AG10803 (cell line): ENCODE data around the gene PRMT5.
"Not testable (repeated sequence)": the region's sequence is repeated elsewhere in the genome, so short reads cannot be mapped to it uniquely, and the experiment has no call there.

Experiments used
- DNase-seq: peaks from one replicate; pipeline ENCODE4 v3.0.0; 2010; ENCODE audit warnings: low read depth
- H3K4me3 ChIP-seq: 2 replicates; pipeline ENCODE4 v1.5.1; 2011; ENCODE audit warnings: mild to moderate bottlenecking, low read length, control low read depth
- TF ChIP-seq, protein P1 (sequence below): conservative IDR thresholded peaks from 2 replicates; pipeline ENCODE4 v1.5.1; 2011; ENCODE audit warnings: mild to moderate bottlenecking, low read length, control low read depth, inconsistent platforms

PRMT5 gene

DNA sequence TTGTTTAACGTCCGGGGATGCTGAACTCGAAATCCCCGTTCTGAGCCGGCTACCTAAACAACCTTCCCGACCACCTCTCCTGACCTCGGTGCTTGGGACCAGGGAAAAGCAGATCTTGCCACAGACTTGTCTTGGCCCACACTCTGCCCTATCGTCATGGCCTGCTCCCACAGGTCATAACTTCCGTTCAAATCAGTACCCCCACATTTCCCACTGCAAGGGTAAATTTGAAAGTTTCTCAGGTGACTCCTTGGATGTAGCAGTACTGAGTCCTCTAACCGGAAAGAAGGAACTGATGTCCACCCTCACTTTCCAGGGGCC, 9.6 kb downstream of the PRMT5 start:
- peak overlapping the region; percentile 52 for H3K4me3 ChIP-seq
- TF ChIP-seq, protein P1, sequence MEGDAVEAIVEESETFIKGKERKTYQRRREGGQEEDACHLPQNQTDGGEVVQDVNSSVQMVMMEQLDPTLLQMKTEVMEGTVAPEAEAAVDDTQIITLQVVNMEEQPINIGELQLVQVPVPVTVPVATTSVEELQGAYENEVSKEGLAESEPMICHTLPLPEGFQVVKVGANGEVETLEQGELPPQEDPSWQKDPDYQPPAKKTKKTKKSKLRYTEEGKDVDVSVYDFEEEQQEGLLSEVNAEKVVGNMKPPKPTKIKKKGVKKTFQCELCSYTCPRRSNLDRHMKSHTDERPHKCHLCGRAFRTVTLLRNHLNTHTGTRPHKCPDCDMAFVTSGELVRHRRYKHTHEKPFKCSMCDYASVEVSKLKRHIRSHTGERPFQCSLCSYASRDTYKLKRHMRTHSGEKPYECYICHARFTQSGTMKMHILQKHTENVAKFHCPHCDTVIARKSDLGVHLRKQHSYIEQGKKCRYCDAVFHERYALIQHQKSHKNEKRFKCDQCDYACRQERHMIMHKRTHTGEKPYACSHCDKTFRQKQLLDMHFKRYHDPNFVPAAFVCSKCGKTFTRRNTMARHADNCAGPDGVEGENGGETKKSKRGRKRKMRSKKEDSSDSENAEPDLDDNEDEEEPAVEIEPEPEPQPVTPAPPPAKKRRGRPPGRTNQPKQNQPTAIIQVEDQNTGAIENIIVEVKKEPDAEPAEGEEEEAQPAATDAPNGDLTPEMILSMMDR: no peak
- DNase-seq: no peak

DNA sequence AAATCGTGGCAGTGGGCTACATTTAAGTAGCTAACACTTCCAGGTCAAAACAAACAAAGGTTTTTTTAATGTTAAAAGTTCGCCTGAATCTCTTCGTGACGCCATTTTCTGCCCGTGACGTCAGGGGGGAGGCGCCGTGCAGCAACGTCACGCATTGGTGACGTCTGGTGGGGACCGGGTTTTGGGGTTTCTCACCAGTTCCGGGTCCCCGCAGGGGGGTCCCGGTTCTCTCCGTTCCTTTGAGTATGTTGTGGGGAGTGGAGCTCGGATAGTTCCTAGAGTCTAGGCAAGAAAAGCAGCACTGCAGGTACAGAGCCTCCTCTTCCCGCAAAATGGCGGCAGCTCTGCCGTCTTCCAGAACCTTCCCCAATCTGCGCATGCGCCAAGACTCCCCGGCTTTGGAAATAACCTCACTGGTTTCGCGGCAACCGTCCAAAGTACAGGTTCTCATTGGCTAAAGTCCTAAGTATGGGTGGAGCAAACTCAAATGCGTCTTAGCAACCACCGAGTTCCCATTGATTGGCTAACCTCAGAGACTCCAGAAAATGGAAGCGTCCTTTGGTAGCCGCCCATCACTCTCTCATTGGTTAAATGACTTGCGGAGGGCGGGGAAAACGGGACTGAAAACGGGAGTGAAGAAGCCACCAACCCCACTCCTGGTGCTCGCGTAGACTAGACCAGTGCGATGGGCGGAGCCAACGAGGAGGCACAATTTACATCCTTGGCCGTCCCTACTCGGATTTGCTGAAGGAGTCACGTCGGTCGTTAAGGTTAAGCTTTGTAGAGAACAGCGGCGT, 10.2 kb downstream of the PRMT5 start, which contains the start of gene RBM23:
Gene RBM23, minus strand, starts transcription at position 346 of the 797 bp plus-strand sequence.
- peak within 1 kb of the TSS; percentile 93 for H3K4me3 ChIP-seq
- TF ChIP-seq, protein P1: no peak
- DNase-seq: peak; percentile 100

DNA sequence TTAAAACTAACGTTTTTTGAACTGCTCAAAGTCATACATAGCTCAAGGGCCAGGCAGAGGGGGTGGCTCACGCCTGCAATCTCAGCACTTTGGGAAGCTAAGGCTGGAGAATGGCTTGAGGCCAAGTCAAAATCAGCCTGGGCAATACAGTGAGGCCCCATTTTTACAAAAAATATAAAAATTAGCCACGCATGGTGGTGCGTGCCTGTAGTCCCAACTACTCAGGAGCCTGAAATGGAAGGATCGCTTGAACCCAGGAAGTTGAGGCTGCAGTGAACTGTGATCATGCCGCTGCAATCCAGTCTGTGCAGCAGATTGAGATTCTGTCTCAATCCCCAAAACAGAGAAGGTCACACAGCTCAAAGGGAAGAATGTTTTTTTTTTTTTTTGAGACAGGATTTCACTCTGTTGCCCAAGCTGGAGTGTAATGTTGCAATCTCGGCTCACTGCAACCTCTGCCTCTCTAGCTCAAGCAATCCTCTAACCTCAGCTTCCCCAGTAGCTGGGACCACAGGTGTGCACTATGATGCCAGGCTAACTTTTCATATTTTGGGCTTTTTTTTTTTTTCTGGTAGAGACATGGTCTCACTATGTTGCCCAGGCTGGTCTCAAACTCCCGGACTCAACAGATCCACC, 13.2 kb downstream of the PRMT5 start:
- H3K4me3 ChIP-seq: no peak overlapping the region
- DNase-seq: peak; percentile 75
- TF ChIP-seq, protein P1: no peak

GRCh38 chr14:22914836-22915235, 14.3 kb downstream of the PRMT5 start:
- H3K4me3 ChIP-seq, DNase-seq: not testable (repeated sequence)

DNA sequence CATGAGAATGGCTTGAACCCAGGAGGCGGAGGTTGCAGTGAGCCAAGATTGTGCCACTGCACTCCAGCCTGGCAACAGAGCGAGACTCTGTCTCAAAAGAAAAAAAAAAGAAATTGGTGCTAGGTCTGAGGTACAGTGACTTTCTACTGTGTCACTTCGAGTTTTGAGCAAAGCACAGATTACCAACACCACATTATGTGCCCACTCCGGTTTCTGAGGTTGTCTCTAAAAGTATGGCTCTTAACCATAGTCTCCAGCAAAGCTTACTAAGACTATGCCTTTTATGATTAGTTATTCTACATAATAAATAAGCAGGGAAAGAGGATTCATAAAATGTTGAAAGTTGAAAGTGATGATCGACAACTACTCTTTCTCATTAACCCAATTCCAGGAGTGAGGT, 18.3 kb downstream of the PRMT5 start:
- no peak overlapping the region for H3K4me3 ChIP-seq
- DNase-seq: no peak
- TF ChIP-seq, protein P1: no peak

DNA sequence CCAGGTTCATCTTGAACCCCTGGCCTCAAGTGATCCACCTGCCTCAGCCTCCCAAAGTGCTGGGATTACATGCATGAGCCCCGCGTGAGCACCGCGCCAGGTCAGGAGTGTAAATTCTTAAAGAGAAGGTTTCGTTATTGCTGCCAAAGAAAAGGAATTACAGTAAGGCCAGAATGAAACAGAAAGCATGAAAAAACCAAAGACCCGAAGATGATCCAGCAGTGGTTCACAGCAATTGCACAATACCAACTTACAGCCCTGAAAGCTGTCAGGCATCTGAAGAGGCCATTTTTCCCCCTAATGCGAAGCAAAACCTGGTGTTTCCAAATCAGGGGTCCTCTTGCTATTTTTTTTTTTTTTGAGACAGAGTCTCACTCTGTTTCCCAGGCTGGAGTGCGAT, 20.6 kb downstream of the PRMT5 start:
- H3K4me3 ChIP-seq: no peak overlapping the region
- TF ChIP-seq, protein P1: no peak
- peak; percentile 48 for DNase-seq

GRCh38 chr14:22907429-22907828, 21.7 kb downstream of the PRMT5 start:
- DNase-seq: no peak
- H3K4me3 ChIP-seq: no peak overlapping the region
- TF ChIP-seq, protein P1: no peak
